NT2/D1 (cell line): Measurements from ENCODE around the gene EEF1AKMT1.

Experiments used
- DNase-seq: peaks from one replicate; pipeline ENCODE4 v3.0.0-alpha.2; 2011; ENCODE audit warnings: low read depth, low spot score
- H3K27me3 ChIP-seq: 2 replicates; pipeline ENCODE4 v1.6.0; 2011; ENCODE audit warnings: mild to moderate bottlenecking; ENCODE audit not compliant: insufficient read length, insufficient read depth
- H3K36me3 ChIP-seq: 2 replicates; pipeline ENCODE4 v1.6.1; 2011; ENCODE audit warnings: mild to moderate bottlenecking, low read length, mixed read lengths; ENCODE audit not compliant: insufficient read depth, insufficient read length
- H3K4me1 ChIP-seq: 2 replicates; pipeline ENCODE4 v1.5.1; 2011; ENCODE audit not compliant: insufficient read depth, insufficient read length
- H3K4me3 ChIP-seq: 2 replicates; pipeline ENCODE4 v1.5.1; 2011; ENCODE audit warnings: low read depth; ENCODE audit not compliant: insufficient read length
- H3K9ac ChIP-seq: 2 replicates; pipeline ENCODE4 v1.6.0; 2011; ENCODE audit warnings: low read depth; ENCODE audit not compliant: insufficient read length
- H3K9me3 ChIP-seq: 2 replicates; pipeline ENCODE4 v1.5.1; 2011; ENCODE audit warnings: mild to moderate bottlenecking, low read length; ENCODE audit not compliant: insufficient read depth
- SUZ12 ChIP-seq: IDR thresholded peaks from 2 replicates; pipeline ENCODE4 v1.6.1; 2011; ENCODE audit not compliant: insufficient read length, insufficient read depth; ENCODE audit errors: extremely low read depth
- YY1 ChIP-seq: IDR thresholded peaks from 2 replicates; pipeline ENCODE4 v1.6.1; 2011; ENCODE audit not compliant: insufficient read length, insufficient read depth
- ZNF274 ChIP-seq: IDR thresholded peaks from 2 replicates; pipeline ENCODE4 v1.6.1; 2011; ENCODE audit warnings: mild to moderate bottlenecking, low read depth, low read length

EEF1AKMT1 gene

GRCh38 chr13:20775961-20776360 is 2.2 kb upstream of the EEF1AKMT1 start:
- TF ChIP-seq SUZ12 = no peak
- no peak for TF ChIP-seq YY1
- no peak for TF ChIP-seq ZNF274
- Histone ChIP-seq H3K4me3 (no peak overlapping the region), H3K9me3 (no peaks in the 10 kb centered on the region), H3K36me3 (peaks cover 7% of the 10 kb centered on the region), H3K27me3 (no peaks in the 10 kb centered on the region), H3K9ac (no peak overlapping the region), H3K4me1 (no peaks in the 10 kb centered on the region)
- no peak for DNase-seq

DNA sequence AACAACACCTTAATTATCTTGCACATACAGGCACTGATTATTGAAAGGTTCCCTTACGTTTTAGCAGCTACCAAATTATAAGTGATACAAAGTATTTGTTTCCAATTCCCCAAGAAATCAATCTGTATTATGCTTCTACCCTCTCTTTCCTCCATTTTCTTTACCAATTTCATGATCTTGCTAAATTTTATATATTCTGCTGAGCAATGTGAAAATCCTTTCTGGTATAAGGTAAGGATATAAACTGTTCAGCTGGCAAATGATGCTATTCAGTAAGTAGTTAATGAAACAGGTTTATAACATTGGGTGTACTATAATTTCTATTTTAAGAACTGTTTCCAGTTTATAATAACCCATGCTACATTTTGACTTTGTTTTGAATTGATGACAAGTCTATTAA is 985 bp upstream of the EEF1AKMT1 start:
- Histone ChIP-seq H3K9me3 (0 out of 2 replicates have a peak, but pooled peaks cover 6% of the 10 kb centered on the region), H3K27me3 (no peaks in the 10 kb centered on the region), H3K4me3 (no peak overlapping the region), H3K4me1 (no peaks in the 10 kb centered on the region), H3K9ac (peak overlapping the region; percentile 32), H3K36me3 (peaks cover 12% of the 10 kb centered on the region)
- no peak for TF ChIP-seq ZNF274
- TF ChIP-seq YY1 = no peak
- TF ChIP-seq SUZ12 = no peak
- no peak for DNase-seq

- H3K9me3 ChIP-seq = peaks cover 13% of the 10 kb centered on the region; the same call in 1 of the 2 replicates
- DNase-seq = no peak
Measured at GRCh38 chr13:20772401-20773131, 1.2 kb downstream of the EEF1AKMT1 start.

GRCh38 chr13:20769834-20770233 is 3.9 kb downstream of the EEF1AKMT1 start:
- Histone ChIP-seq H3K27me3 (no peaks in the 10 kb centered on the region), H3K4me1 (peaks cover 2% of the 10 kb centered on the region), H3K4me3 (no peak overlapping the region), H3K9me3 (peaks cover 17% of the 10 kb centered on the region; the same call in 1 of the 2 replicates), H3K36me3 (peaks cover 8% of the 10 kb centered on the region), H3K9ac (no peak overlapping the region)
- no peak for TF ChIP-seq SUZ12
- no peak for TF ChIP-seq ZNF274
- no peak for TF ChIP-seq YY1
- no peak for DNase-seq

More at GRCh38 chr13:20772401-20773131, 1.2 kb downstream of the EEF1AKMT1 start:
- H3K36me3 ChIP-seq = peaks cover 12% of the 10 kb centered on the region
- peak overlapping the region; percentile 80 for H3K4me3 ChIP-seq
- peak overlapping the region; percentile 94 for H3K9ac ChIP-seq
- H3K4me1 ChIP-seq = peaks cover 2% of the 10 kb centered on the region
- TF ChIP-seq SUZ12 (no peak), ZNF274 (no peak), YY1 (no peak)
- H3K27me3 ChIP-seq = no peaks in the 10 kb centered on the region

DNA sequence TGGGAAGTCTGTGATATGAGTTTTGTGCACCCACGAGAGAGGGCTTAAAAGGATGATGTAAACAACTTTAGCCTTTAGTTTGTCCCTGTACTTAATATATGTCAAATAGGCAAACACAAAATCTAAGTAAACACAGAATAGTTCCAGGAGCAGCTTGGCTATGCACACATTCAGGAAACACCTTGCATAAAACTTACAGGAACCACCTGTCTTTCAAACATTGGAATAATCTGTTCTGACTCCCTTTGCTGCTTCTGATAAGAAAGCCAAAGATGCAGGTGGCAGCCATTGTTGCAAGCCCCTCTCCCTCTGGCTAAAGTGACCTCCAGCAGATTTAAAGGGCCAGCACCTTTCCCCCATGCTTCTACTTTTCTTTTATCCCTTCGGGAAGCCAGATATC is 4.7 kb downstream of the EEF1AKMT1 start:
- TF ChIP-seq ZNF274 (no peak), SUZ12 (no peak), YY1 (no peak)
- no peak overlapping the region for H3K9ac ChIP-seq

GRCh38 chr13:20767309-20767943 is 6.3 kb downstream of the EEF1AKMT1 start:
- Histone ChIP-seq H3K9me3 (peaks cover 17% of the 10 kb centered on the region; the same call in 1 of the 2 replicates), H3K4me3 (no peak overlapping the region), H3K4me1 (peaks cover 2% of the 10 kb centered on the region), H3K36me3 (peaks cover 8% of the 10 kb centered on the region), H3K27me3 (no peaks in the 10 kb centered on the region), H3K9ac (no peak overlapping the region)
- TF ChIP-seq SUZ12 (no peak), YY1 (no peak), ZNF274 (no peak)
- DNase-seq = no peak

More for the DNA sequence above, 4.7 kb downstream of the EEF1AKMT1 start:
- Histone ChIP-seq H3K4me3 (no peak overlapping the region), H3K27me3 (no peaks in the 10 kb centered on the region), H3K36me3 (peaks cover 8% of the 10 kb centered on the region), H3K9me3 (peaks cover 17% of the 10 kb centered on the region; the same call in 1 of the 2 replicates), H3K4me1 (peaks cover 2% of the 10 kb centered on the region)
- no peak for DNase-seq

- TF ChIP-seq YY1 = no peak
- TF ChIP-seq SUZ12 = no peak
- TF ChIP-seq ZNF274 = no peak
- Histone ChIP-seq H3K4me1 (no peaks in the 10 kb centered on the region), H3K36me3 (no peaks in the 10 kb centered on the region), H3K27me3 (no peaks in the 10 kb centered on the region), H3K9ac (no peak overlapping the region), H3K4me3 (no peak overlapping the region), H3K9me3 (no peaks in the 10 kb centered on the region)
- DNase-seq = no peak
Measured at GRCh38 chr13:20760872-20761271, 12.9 kb downstream of the EEF1AKMT1 start.

- Histone ChIP-seq H3K4me1 (no peaks in the 10 kb centered on the region), H3K4me3 (no peak overlapping the region), H3K27me3 (no peaks in the 10 kb centered on the region), H3K9me3 (peaks cover 34% of the 10 kb centered on the region), H3K36me3 (no peaks in the 10 kb centered on the region), H3K9ac (no peak overlapping the region)
- TF ChIP-seq YY1 (no peak), ZNF274 (no peak), SUZ12 (no peak)
- no peak for DNase-seq
Measured at GRCh38 chr13:20754009-20754408, 19.8 kb downstream of the EEF1AKMT1 start.
